Measurements from ENCODE around the gene TMPRSS13. TPM values are rescaled to one million over a fixed set of nuclear protein-coding genes. Genes with fewer than 3 reads are reported as not detected.

TMPRSS13 gene
- total RNA-seq, 3 donors from 2014 or later (not counting 1 experiment from before 2014, with no cell fraction given) = 1.6 to 1.8 (median 1.8) TPM

- TF ChIP-seq CTCF (IDR thresholded peaks at IDR 0.05) = no peak
- intact Hi-C loops (cut with micrococcal nuclease) = no loop called here
- H3K4me3 ChIP-seq (ENCODE audit: low read length) = no peak overlapping the region
- Mint-ChIP-seq H3K27me3 (ENCODE audit: low read depth in 2 of 2) (no peaks in the 10 kb centered on the region), H3K27ac (no peak overlapping the region), H3K4me1 (peaks cover 10% of the 10 kb centered on the region in 2 donors), H3K4me3 (no peak overlapping the region), H3K36me3 (no peaks in the 10 kb centered on the region), H3K9me3 (no peaks in the 10 kb centered on the region)
- peaks cover 6% of the 10 kb centered on the region for H3K4me1 ChIP-seq (ENCODE audit: control insufficient read depth, insufficient read depth, low read length)
- ATAC-seq (no peak), DNase-seq (no peak)
- H3K27me3 ChIP-seq (ENCODE audit: control insufficient read depth, insufficient read depth, low read length) = no peaks in the 10 kb centered on the region
- no peaks in the 10 kb centered on the region for H3K9me3 ChIP-seq (ENCODE audit: control insufficient read depth, insufficient read depth, low read length)
- WGBS (ENCODE audit: insufficient coverage) = 95% methylated on average over 4 of the region's 4 CpGs
- H3K36me3 ChIP-seq (ENCODE audit: control insufficient read depth, insufficient read depth, low read length) = no peaks in the 10 kb centered on the region
- no peak overlapping the region for H3K27ac ChIP-seq (ENCODE audit: low read length)
Observed at GRCh38 chr11:117906710-117907109, 22.5 kb downstream of the TMPRSS13 start.

GRCh38 chr11:117906126-117906525, 23.1 kb downstream of the TMPRSS13 start:
- Histone ChIP-seq H3K36me3 (ENCODE audit: control insufficient read depth, insufficient read depth, low read length) (no peaks in the 10 kb centered on the region), H3K4me3 (ENCODE audit: low read length) (no peak overlapping the region), H3K27ac (ENCODE audit: low read length) (no peak overlapping the region), H3K9me3 (ENCODE audit: control insufficient read depth, insufficient read depth, low read length) (no peaks in the 10 kb centered on the region), H3K4me1 (ENCODE audit: control insufficient read depth, insufficient read depth, low read length) (peaks cover 6% of the 10 kb centered on the region), H3K27me3 (ENCODE audit: control insufficient read depth, insufficient read depth, low read length) (no peaks in the 10 kb centered on the region)
- WGBS (ENCODE audit: insufficient coverage) = 98% methylated on average over 2 of the region's 2 CpGs
- Mint-ChIP-seq H3K4me3 (no peak overlapping the region), H3K36me3 (no peaks in the 10 kb centered on the region), H3K27ac (no peak overlapping the region), H3K4me1 (peaks cover 10% of the 10 kb centered on the region in 2 donors), H3K9me3 (no peaks in the 10 kb centered on the region), H3K27me3 (ENCODE audit: low read depth in 2 of 2) (no peaks in the 10 kb centered on the region)
- no peak for TF ChIP-seq CTCF (IDR thresholded peaks at IDR 0.05)
- intact Hi-C loops (cut with micrococcal nuclease) = no loop called here
- ATAC-seq (no peak), DNase-seq (no peak)

- TF ChIP-seq CTCF (IDR thresholded peaks at IDR 0.05) = no peak
- peak overlapping the region in 1 of 2 donors; percentile 27 for H3K27ac Mint-ChIP-seq
- no peaks in the 10 kb centered on the region for H3K9me3 ChIP-seq (ENCODE audit: control insufficient read depth, insufficient read depth, low read length)
- 87% methylated on average over 4 of the region's 4 CpGs for WGBS (ENCODE audit: insufficient coverage)
- H3K4me1 ChIP-seq (ENCODE audit: control insufficient read depth, insufficient read depth, low read length) = peaks cover 9% of the 10 kb centered on the region
- H3K27ac ChIP-seq (ENCODE audit: low read length) = no peak overlapping the region
- H3K9me3 Mint-ChIP-seq = no peaks in the 10 kb centered on the region
- no peak for ATAC-seq
- no peaks in the 10 kb centered on the region for H3K36me3 Mint-ChIP-seq
- H3K27me3 Mint-ChIP-seq (ENCODE audit: low read depth in 2 of 2) = no peaks in the 10 kb centered on the region
- no peak overlapping the region for H3K4me3 Mint-ChIP-seq
- no peaks in the 10 kb centered on the region for H3K36me3 ChIP-seq (ENCODE audit: control insufficient read depth, insufficient read depth, low read length)
- intact Hi-C loops (cut with micrococcal nuclease) = no loop called here
- H3K4me1 Mint-ChIP-seq = peaks cover 10% of the 10 kb centered on the region in 2 donors
- no peaks in the 10 kb centered on the region for H3K27me3 ChIP-seq (ENCODE audit: control insufficient read depth, insufficient read depth, low read length)
- no peak overlapping the region for H3K4me3 ChIP-seq (ENCODE audit: low read length)
- DNase-seq = no peak
Observed at GRCh38 chr11:117905524-117905923, 23.7 kb downstream of the TMPRSS13 start.

Measured in natural killer cell (primary cell).